Inflammatory macrophage treated with lipopolysaccharide for 4 hours (primary cell): Measurements from ENCODE around the gene DDX5.
"Not testable (repeated sequence)": the region's sequence is repeated elsewhere in the genome, so short reads cannot be mapped to it uniquely, and the experiment has no call there.

ENCODE experiments used
- DNase-seq: peaks from one replicate; pipeline ENCODE4 v3.0.0-alpha.2; 2020

The DDX5 gene

GRCh38 chr17:64491034-64491860 lies 14.8 kb downstream of the DDX5 start:
- peak; percentile 66 for DNase-seq

DNA sequence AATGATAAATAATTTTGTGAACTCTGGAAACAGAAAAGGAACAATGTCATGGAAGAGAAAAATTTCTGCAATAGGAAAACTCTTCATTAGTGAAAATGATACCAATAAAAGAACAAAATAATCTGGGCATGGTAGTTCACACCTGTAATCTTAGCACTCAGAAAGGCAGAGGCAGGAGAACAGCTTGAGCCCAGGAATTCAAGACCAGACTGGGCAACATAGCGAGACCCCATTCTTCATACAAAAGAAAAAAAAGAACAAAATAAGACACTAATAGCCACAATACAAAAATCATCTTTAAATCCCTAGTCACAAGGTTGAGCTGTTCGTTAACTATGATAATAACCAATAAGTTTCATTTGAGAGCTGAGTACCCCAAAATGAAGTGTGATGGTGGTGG lies 17.8 kb downstream of the DDX5 start:
- DNase-seq: no peak

- DNase-seq: no peak
Observed at GRCh38 chr17:64484380-64484779, 21.7 kb downstream of the DDX5 start.

GRCh38 chr17:64480951-64481350 lies 25.1 kb downstream of the DDX5 start:
- DNase-seq: no peak

- no peak for DNase-seq
Observed at GRCh38 chr17:64477849-64478248, 28.2 kb downstream of the DDX5 start.

GRCh38 chr17:64472564-64472963 lies 33.5 kb downstream of the DDX5 start:
- DNase-seq: no peak

DNA sequence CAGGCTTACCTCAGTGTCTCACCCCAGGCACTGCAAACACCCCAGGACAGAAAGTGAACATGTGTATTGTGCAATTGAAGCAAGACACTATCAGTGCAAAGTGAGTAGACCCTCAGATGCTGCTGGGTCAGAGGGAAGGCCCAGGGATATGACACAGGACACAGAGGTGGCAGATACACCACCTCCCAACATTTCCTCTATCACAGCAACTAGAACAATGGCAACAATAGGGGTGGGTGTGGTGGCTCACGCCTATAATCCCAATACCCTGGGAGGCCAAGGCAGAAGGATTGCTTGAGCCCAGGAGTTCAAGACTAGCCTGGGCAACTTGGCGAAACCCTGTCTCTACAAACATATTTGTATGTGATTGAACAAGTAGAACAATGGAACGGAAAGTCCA lies 34.6 kb downstream of the DDX5 start:
- no peak for DNase-seq

DNA sequence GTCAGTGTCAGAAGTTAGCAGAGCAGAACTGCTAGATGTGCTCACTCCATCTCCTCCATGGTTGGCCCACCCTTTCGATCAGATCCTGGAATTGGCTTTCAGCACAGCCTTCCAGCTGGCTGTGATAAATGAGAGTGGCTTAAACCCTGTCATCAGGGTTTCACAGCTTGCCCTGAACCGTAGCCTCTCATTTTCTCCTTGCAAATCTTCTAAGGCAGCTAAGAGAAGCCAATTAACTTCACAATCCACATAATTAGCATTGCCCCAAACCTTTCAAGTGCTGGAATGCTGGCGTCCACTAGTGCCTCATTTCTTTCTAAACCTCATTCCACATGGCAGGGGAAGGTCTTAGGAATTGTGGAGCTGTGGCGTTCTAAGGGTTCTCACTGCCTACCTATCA lies 35.5 kb downstream of the DDX5 start:
- DNase-seq: no peak

DNA sequence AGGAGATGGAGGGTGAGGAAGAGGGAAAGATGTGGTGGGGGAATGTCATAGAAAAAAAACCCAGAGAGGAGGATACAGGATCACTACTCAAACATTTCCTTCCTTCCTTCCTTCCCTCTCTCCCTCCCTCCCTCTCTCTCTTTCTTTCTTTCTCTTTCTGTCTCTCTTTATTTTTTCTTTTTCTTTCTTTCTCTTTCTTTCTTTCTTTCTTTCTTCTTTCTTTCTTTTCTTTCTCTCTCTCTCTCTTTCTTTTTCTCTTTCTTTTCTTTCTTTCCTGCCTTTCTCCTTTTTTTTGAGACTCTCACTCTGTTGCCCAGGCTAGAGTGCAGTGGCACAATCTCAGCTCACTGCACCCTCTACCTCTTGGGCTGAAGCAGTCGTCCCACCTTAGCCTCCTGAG lies 39.3 kb downstream of the DDX5 start:
- DNase-seq: not testable (repeated sequence)

DNA sequence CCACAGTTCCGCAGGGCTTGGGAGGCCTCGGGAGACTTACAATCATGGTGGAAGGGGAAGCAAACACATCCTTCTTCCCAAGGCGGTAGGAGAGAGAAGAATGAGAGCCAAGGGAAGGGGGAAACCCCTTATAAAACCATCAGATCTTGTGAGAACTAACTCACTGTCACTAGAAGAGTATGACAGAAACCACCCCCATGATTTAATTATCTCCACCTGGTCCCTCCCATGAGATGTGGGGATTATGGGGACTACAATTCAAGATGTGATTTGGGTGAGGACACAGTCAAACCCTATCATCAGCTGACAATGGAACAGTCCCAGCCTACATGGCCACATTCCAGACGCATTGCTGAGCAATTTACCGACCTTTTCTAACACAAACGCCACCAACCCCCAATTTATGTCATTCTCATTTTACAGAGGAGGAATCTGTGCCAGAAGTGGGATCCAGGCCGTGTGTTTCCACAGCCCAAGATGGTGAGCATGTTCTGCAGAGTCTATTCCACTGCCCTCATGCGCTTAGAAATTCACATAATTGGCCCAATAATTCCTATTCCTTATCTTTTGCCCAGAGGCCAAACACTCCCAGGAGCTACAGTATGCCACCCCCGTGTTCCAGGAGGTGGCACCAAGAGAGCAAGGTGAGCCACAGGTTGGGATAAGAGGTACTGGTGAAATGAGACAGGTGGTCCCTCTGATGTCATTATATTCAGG lies 39.9 kb downstream of the DDX5 start:
- no peak for DNase-seq

DNA sequence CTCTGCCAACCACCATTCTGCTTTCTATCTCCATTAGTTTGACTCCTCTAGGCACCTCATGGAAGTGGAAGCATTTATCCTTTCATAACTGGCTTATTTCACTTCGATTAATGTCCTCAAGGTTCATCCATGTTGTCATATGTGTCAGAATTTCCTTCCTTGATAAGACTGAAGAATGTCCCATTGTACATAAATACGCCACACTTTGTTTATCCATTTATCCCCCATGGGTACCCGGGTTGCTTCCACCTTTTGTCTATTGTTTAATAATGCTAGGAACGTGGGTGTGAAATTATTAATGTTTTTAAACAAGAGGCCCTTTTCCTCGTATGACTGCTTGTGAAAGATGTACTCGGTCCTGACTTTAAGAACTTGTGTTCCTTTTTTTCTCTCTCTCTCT lies 44.3 kb downstream of the DDX5 start:
- DNase-seq: no peak

- DNase-seq: no peak
Observed at GRCh38 chr17:64460955-64461354, 45.1 kb downstream of the DDX5 start.

DNA sequence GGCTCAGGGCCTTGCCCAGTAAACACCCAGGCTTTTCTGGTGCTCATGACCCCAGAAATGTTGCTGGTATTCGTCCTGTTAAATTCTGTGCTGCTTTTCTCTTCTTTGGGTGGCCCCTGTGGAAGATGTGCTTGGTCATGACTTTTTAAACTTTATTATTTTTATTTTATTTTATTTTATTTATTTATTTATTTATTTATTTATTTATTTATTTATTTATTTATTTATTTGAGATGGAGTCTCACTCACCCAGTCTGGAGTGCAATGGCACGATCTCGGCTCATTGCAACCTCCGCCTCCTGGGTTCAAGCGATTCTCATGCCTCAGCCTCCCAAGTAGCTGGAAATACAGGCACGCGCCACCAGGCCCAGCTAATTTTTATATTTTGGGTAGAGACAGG lies 46.3 kb downstream of the DDX5 start:
- DNase-seq: not testable (repeated sequence)

DNA sequence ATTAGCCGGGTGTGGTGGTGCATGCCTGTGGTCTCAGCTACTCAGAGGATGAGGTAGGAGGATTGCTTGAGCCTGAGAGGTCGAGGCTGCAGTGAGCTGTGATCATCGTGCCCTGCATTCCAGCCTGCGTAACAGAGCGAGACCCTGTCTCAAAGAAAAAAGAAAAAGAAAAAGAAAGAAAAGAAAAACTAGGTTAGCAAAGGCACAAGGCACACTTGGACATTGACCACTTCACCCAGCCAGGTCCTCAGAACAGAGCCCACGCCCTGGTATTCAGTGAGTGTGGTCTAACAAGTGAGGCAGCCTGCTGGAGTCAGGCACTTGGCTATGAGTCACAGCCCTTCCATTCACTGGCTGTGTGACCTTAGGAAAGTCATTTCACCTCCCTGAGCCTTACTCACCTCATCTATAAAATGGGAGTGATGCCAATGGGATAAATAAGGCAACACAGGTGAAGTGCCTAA lies 46.8 kb downstream of the DDX5 start:
- no peak for DNase-seq

GRCh38 chr17:64458756-64459155 lies 47.3 kb downstream of the DDX5 start:
- DNase-seq: no peak

DNA sequence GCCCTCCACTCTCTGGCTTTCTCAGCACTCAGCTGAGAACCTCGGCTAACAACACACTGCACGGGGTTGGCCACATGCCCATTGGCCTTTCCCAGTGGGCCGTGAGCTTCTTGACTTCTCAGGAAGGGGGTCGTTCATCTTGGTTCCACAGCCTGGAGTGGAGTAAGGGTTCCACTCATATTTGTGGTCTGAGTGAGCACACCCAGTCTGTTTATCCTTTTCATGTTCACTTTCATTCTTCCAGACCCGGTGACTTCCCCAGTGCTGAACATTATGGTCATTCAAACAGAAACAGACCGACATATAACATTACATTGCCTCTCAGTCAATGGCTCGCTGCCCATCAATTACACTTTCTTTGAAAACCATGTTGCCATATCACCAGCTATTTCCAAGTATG lies 48.9 kb downstream of the DDX5 start:
- peak; percentile 25 for DNase-seq

DNA sequence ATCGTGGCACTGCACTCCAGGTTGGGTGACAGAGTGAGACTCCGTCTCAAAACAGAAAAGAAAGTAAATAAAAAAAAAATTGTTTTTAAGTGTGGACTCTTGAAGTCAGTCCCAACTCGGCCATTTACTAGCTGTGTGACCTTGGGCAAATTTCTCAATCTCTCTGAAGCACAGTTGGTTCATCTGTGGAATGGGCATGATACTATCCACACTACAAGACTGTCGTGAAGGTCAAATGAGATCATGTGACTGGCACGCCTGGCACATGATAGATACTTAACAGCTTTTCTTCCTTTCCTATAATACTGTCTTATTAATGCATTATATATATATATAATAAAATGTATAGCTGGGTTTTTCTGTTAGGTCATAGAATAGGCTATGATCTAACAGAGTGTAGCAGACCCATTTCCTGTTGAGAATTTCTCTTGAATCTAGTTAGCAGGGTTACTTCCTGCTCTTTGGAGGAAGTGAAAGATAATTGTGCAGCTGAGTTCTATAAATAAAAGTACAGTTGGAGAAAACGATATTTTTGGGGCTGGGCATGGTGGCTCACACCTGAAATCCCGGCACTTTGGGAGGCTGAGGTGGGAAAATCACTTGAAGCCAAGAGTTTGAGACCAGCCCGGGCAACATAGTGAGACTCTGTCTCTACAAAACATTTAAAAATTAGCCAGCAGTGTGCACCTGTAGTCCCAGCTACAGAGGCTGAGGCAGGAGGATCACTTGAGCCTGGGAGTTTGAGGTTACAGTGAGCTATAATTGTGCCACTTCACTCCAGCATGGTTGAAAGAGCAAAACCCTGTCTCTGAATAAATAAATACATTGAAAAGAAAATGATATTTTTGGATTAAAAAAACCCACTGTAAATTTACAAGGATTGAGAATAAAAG lies 49.9 kb downstream of the DDX5 start:
- peak; percentile 84 for DNase-seq

GRCh38 chr17:64449545-64449944 lies 56.5 kb downstream of the DDX5 start:
- peak; percentile 55 for DNase-seq

- DNase-seq: peak; percentile 99
Observed at GRCh38 chr17:64448665-64449512, 57.2 kb downstream of the DDX5 start, which contains the start of gene MILR1. MILR1 (plus strand) TSS chr17:64449115; CDS start chr17:64449169, 54 bp downstream.
